Parathyroid adenoma (tissue), 2 donors: ENCODE data around the gene GAL3ST3.

ENCODE experiments used
- H2AFZ ChIP-seq: fragments of 300-600 bp; sonication (generic); one replicate; pipeline ENCODE4 v1.7.0; 2017; ENCODE audit warnings: antibody characterized with exemption, mild to moderate bottlenecking
- H3K27ac ChIP-seq: fragments of 300-600 bp; sonication (generic); one replicate; pipeline ENCODE4 v1.7.0; 2017
- H3K27me3 ChIP-seq: fragments of 300-600 bp; sonication (generic); one replicate; pipeline ENCODE4 v1.7.0; 2017; ENCODE audit warnings: low read length; ENCODE audit not compliant: control insufficient read depth, insufficient read depth
- H3K36me3 ChIP-seq: fragments of 300-600 bp; sonication (generic); one replicate; pipeline ENCODE4 v1.7.0; 2017; ENCODE audit warnings: low read length; ENCODE audit not compliant: control insufficient read depth, insufficient read depth
- H3K4me1 ChIP-seq: fragments of 300-600 bp; sonication (generic); one replicate; pipeline ENCODE4 v1.7.0; 2017; ENCODE audit warnings: control low read depth
- H3K4me2 ChIP-seq: fragments of 300-600 bp; sonication (generic); one replicate; pipeline ENCODE4 v1.7.0; 2017; ENCODE audit warnings: low read length
- H3K4me3 ChIP-seq: fragments of 300-600 bp; sonication (generic); one replicate; pipeline ENCODE4 v1.7.0; 2017; ENCODE audit warnings: low read depth, low read length
- H3K79me2 ChIP-seq: fragments of 300-600 bp; sonication (generic); one replicate; pipeline ENCODE4 v1.7.0; 2017; ENCODE audit warnings: control low read depth
- H3K9ac ChIP-seq: fragments of 300-600 bp; sonication (generic); one replicate; pipeline ENCODE4 v1.7.0; 2017; ENCODE audit warnings: mild to moderate bottlenecking
- H3K9me3 ChIP-seq: fragments of 300-600 bp; sonication (generic); one replicate; pipeline ENCODE4 v1.7.0; 2017; ENCODE audit warnings: low read length; ENCODE audit not compliant: control insufficient read depth
- TF ChIP-seq, protein P1 (sequence below): fragments of 300-600 bp; sonication (generic); IDR thresholded peaks from one replicate; pipeline ENCODE4 v1.7.0; 2017; ENCODE audit warnings: antibody characterized with exemption, mild to moderate bottlenecking
- donor health status: primary hyperparathyroidism.

The GAL3ST3 gene

DNA sequence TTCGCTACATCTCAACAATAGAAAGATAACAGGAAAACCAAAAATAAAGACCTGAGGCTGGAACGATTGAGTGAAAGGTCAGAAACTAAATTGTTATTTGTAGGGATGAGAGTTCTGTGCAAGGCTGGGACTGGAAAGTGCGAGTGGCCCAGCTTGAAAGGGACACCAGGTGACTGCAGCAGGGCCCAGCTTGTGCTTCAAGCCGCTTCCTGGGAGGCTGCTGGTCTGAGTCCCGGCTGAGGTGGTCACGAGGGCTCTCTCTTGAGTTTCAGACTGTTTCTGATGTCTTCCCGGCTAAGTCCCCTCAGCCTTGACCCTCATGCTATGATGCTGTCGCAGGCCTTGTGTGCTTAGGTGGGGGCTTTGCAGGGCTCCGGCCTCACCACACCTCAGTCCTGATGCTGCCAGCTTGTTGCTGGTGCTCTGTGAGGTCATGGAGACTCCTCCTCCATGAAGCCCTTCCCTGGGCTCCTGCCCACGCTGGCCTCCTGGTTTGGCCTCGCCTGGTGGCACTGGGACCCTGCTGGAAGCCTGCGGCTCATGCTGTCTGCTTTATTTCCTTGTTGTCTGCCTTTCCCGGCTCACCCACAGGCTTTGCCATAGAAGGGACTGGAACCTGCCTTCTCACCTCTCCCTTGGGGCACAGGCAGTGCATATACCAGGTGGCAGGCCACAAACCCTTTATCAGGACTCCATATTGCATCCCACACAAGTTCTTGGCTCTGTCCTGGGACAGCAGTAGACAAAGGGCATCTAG, 42.6 kb downstream of the GAL3ST3 start:
- H3K27ac ChIP-seq, result no peak overlapping the region
- no peaks in the 10 kb centered on the region for H3K79me2 ChIP-seq
- H3K9me3 ChIP-seq, result no peaks in the 10 kb centered on the region
- no peaks in the 10 kb centered on the region for H3K4me1 ChIP-seq
- H2AFZ ChIP-seq, result no peak overlapping the region
- H3K9ac ChIP-seq, result no peak overlapping the region
- H3K27me3 ChIP-seq, result no peaks in the 10 kb centered on the region
- H3K36me3 ChIP-seq, result no peaks in the 10 kb centered on the region
- TF ChIP-seq, protein P1, sequence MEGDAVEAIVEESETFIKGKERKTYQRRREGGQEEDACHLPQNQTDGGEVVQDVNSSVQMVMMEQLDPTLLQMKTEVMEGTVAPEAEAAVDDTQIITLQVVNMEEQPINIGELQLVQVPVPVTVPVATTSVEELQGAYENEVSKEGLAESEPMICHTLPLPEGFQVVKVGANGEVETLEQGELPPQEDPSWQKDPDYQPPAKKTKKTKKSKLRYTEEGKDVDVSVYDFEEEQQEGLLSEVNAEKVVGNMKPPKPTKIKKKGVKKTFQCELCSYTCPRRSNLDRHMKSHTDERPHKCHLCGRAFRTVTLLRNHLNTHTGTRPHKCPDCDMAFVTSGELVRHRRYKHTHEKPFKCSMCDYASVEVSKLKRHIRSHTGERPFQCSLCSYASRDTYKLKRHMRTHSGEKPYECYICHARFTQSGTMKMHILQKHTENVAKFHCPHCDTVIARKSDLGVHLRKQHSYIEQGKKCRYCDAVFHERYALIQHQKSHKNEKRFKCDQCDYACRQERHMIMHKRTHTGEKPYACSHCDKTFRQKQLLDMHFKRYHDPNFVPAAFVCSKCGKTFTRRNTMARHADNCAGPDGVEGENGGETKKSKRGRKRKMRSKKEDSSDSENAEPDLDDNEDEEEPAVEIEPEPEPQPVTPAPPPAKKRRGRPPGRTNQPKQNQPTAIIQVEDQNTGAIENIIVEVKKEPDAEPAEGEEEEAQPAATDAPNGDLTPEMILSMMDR, result no peak
- H3K4me2 ChIP-seq, result no peak overlapping the region
- no peak overlapping the region for H3K4me3 ChIP-seq

DNA sequence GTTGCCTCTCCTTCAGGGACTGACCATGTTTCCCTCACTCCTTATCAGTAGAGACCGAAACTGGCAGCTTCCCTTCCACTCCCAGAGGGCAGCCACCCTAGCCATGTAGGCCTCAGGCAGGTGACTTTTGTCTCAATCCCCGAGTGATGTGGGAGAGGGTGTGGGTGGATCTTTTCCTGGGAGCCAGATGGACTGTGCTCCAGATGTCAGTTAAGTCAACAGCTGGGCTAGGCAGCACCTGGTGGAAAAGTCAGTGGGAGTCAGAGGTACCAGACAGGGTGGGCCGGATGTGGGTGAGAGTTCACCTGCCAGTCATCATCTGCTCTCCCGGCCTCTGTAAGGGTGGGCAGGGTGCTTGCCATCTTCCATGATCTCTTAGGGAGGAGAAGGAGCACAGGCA, 44.8 kb downstream of the GAL3ST3 start:
- TF ChIP-seq, protein P1, result no peak
- Histone ChIP-seq H3K27me3 (no peaks in the 10 kb centered on the region), H2AFZ (no peak overlapping the region), H3K27ac (no peak overlapping the region), H3K4me1 (no peaks in the 10 kb centered on the region), H3K4me3 (no peak overlapping the region), H3K9ac (no peak overlapping the region), H3K9me3 (no peaks in the 10 kb centered on the region), H3K4me2 (no peak overlapping the region), H3K79me2 (peaks cover 2% of the 10 kb centered on the region), H3K36me3 (no peaks in the 10 kb centered on the region)

DNA sequence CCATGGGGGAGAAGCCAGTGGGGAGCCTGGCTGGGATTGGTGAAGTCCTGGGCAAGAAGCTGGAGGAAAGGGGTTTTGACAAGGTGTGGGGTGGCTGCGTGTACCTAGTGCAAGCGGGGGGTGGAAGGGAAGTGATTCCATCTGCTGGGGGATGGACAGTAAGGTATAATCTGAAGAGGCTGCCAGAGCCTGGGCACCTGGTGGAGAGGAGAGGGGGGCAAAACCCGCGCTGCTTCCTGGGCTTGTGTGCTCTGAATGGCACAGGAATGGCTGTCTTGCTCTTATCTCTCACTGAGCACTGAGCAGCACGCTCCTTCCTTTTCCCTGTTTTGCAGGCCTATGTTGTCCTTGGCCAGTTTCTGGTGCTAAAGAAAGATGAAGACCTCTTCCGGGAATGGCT, 45.7 kb downstream of the GAL3ST3 start:
- H3K27ac ChIP-seq, result peak overlapping the region; percentile 90
- no peaks in the 10 kb centered on the region for H3K36me3 ChIP-seq

DNA sequence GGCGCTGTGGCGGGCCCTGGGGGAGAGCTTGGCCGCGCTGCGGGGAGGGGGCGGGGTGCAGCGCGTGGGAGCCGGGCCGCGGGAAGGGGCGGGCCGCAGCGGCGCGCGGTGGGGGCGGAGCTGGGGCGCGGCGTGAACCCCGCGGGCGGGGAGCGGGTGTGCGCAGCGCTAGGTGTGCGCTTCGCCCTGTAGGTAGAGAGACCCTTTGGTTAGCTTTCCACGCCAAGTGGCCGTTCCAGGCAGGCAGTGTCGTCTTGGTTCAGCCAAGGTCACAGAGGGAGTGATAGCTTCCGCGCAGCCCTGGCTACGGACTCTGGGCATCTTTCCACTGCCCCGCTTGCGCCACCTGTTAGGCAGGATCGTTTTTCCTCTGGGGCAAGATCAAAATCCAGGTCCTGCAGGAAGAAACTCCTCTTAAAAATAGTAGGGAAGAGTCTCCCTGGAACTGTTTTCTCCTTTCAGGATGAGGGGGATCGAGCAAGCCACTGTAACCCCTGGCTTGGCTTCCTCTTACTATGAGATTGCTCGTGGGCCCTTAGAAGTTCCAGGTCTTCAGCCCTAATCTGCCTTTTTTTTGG, 46.2 kb downstream of the GAL3ST3 start:
- H3K36me3 ChIP-seq, result no peaks in the 10 kb centered on the region

More for the DNA sequence above, 45.7 kb downstream of the GAL3ST3 start:
- no peaks in the 10 kb centered on the region for H3K9me3 ChIP-seq
- H3K27me3 ChIP-seq, result no peaks in the 10 kb centered on the region
- TF ChIP-seq, protein P1, result no peak
- no peak overlapping the region for H3K9ac ChIP-seq
- peak overlapping the region; percentile 75 for H3K4me2 ChIP-seq
- H2AFZ ChIP-seq, result no peak overlapping the region
- H3K4me1 ChIP-seq, result no peaks in the 10 kb centered on the region
- H3K79me2 ChIP-seq, result peaks cover 2% of the 10 kb centered on the region
- peak overlapping the region; percentile 93 for H3K4me3 ChIP-seq

More for the DNA sequence above, 46.2 kb downstream of the GAL3ST3 start:
- H3K9ac ChIP-seq, result no peak overlapping the region
- H3K9me3 ChIP-seq, result no peaks in the 10 kb centered on the region
- H3K27ac ChIP-seq, result peak overlapping the region; percentile 90
- peak overlapping the region; percentile 96 for H2AFZ ChIP-seq
- TF ChIP-seq, protein P1, result no peak
- peak overlapping the region; percentile 91 for H3K4me2 ChIP-seq
- H3K4me1 ChIP-seq, result no peaks in the 10 kb centered on the region
- no peaks in the 10 kb centered on the region for H3K27me3 ChIP-seq
- H3K4me3 ChIP-seq, result peak overlapping the region; percentile 93
- H3K79me2 ChIP-seq, result peaks cover 2% of the 10 kb centered on the region
